ENCODE results near the gene C19orf81. TPM values are rescaled to one million over a fixed set of nuclear protein-coding genes. Genes with fewer than 3 reads are reported as not detected.
A peak's percentile ranks its signal among the peaks of the same experiment; 100 is the strongest.

The C19orf81 gene
- polyA plus RNA-seq, 3 donors, result 1.4 to 5.1 (median 2.3) TPM

- no peak for DNase-seq (ENCODE audit: extremely low read depth in 1 of 11, low read depth in 9 of 11, low spot score in 4 of 11)
Measured at GRCh38 chr19:50647879-50648615, 1.2 kb upstream of the C19orf81 start.

- no peak for DNase-seq (ENCODE audit: extremely low read depth in 1 of 11, low read depth in 9 of 11, low spot score in 4 of 11)
Measured at GRCh38 chr19:50648659-50649058, 586 bp upstream of the C19orf81 start.

DNA sequence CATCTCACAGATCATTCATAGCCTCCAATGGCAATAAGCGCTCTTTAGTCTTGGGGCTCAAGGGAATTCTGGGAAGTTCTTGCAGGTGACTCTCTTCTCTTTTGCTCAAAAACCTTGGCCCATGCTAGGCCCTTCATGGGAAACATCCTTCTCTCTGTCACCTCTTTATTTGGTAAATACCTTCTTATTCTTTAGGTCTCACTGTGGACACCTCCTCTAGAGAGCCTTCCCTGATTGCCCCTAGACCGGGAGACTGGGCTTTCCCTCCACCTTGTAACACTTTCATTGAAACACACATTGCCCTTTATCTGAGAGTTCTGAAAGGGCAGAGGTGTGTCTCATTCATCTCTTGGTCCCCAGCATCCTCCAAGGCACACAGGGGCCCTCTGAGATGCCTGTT is 1.9 kb downstream of the C19orf81 start:
- DNase-seq (ENCODE audit: extremely low read depth in 1 of 11, low read depth in 9 of 11, low spot score in 4 of 11), result no peak

DNA sequence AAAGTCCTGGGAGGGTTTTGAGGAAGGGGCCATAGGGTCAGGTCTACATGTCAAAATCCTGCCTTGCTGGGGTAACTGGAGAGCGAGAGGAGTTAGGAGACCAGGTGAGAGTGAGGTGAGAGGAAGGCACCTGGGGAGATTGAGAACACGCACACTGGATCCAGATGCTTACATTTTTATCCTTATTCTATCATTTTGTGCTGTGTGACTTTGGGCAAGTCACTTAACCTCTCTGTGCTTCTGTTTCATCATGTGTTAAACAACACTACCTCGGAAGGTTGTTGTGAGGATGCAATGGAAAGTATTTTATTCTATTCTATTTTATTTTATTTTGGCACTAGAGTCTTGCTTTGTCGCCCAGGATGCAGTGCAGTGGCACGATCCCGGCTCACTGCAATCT is 3.5 kb downstream of the C19orf81 start:
- no peak for DNase-seq (ENCODE audit: extremely low read depth in 1 of 11, low read depth in 9 of 11, low spot score in 4 of 11)

- no peak for DNase-seq (ENCODE audit: extremely low read depth in 1 of 11, low read depth in 9 of 11, low spot score in 4 of 11)
Measured at GRCh38 chr19:50654882-50655281, 5.6 kb downstream of the C19orf81 start.

DNA sequence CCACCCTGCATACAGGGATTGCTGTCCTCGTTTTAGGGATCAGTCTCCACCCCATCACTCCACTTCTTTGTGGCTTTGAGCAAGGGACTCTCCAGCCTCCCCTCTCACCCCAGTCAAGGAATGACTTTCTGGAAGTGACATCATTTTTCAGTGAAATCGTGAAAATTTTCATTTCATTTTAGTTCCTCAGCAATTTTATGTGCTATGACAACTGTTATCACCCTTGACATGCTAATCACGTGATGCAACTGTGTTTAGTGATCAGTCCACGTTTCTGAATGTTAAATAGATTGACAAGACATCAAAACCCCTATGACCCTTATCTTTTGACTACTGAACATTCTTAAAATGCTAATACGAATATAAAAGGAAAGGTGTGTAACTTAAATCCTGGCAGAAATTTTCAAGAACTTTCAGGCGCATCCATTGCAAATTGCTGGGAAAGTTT is 8.0 kb downstream of the C19orf81 start:
- no peak for DNase-seq (ENCODE audit: extremely low read depth in 1 of 11, low read depth in 9 of 11, low spot score in 4 of 11)

- DNase-seq (ENCODE audit: extremely low read depth in 1 of 11, low read depth in 9 of 11, low spot score in 4 of 11), result peak; percentile 88 to 100 (median 97)
Measured at GRCh38 chr19:50657712-50658440, 8.6 kb downstream of the C19orf81 start.

DNA sequence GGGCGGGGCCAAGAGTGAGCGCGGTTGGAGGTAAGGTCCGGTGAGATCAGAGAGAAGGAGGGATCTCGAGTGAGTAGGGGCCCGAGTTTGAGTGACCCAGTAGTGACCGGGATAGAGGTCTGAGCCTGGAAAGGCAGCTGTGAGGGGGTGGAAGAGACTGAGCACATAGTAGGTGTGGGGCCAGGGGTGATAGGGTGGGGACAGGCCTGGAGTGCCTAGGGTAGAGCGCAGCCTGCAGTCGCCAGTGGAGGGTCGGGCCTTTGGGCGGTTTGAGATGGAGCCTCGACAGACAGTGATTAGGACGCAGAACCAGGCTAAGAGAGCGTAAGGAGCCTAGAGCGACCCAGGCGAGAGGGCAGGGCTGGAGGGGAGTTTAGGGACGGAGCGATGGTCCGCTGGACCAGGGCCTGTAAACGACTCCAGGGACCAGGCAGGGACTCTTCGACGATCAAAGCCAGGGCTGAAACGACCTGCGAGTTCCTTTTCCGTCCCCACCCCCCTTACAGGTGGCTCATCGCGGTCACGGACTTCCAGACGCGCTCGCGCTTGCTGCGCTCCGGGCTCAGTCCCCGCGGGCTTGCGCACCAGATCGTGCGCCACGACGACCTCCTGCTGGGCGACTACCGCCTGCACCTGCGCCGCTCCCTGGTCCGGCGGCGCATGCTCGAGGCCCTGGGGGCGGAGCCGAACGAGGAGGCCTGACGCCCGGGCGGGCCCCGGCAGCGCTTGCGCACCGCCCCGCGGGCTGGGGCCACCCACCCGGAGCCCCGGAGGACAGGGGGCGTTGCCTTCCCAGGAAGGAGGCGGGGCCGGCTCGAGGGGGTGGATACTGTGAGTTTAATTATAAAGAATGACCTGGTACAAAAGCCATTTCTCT is 9.4 kb downstream of the C19orf81 start:
- peak in 10 of 11 donors; percentile 67 to 89 (median 81) for DNase-seq (ENCODE audit: extremely low read depth in 1 of 11, low read depth in 9 of 11, low spot score in 4 of 11)

- no peak for DNase-seq (ENCODE audit: extremely low read depth in 1 of 11, low read depth in 9 of 11, low spot score in 4 of 11)
Measured at GRCh38 chr19:50659318-50660087, 10.3 kb downstream of the C19orf81 start.

DNA sequence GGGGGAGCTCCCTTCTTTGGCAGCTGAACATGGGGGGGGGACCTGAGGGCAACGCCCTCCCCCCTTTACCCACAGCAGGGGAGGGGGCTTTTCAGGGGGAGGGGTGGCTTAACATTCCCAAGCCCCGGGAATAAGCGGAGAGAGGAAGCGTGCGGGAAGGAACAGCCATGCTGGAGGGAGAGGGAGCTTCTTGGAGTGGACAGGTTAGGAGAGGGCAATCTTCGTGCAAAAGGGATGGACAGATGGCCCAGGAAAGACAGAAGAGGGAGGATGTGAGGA is 10.8 kb downstream of the C19orf81 start:
- no peak for DNase-seq (ENCODE audit: extremely low read depth in 1 of 11, low read depth in 9 of 11, low spot score in 4 of 11)

DNA sequence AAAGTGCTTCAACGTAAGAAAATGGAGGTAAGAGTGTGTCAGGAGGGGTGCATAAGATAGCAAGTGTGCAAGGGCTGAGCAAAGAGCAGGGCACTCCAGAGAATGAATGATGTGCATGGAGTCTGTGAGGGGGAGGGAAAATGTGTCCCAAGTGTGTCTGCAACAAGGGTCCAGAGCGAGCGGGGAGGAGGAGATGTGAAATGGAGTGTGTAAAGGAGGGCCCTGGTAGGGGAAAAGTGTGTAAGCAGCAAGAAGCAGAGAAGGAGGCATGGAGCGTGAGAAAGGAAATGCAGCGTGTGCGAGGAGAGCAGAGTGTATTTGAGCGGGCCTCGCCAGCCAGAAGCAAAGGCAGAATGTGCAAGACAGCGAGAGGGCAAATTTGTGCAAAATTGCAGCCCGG is 11.8 kb downstream of the C19orf81 start:
- no peak for DNase-seq (ENCODE audit: extremely low read depth in 1 of 11, low read depth in 9 of 11, low spot score in 4 of 11)

DNA sequence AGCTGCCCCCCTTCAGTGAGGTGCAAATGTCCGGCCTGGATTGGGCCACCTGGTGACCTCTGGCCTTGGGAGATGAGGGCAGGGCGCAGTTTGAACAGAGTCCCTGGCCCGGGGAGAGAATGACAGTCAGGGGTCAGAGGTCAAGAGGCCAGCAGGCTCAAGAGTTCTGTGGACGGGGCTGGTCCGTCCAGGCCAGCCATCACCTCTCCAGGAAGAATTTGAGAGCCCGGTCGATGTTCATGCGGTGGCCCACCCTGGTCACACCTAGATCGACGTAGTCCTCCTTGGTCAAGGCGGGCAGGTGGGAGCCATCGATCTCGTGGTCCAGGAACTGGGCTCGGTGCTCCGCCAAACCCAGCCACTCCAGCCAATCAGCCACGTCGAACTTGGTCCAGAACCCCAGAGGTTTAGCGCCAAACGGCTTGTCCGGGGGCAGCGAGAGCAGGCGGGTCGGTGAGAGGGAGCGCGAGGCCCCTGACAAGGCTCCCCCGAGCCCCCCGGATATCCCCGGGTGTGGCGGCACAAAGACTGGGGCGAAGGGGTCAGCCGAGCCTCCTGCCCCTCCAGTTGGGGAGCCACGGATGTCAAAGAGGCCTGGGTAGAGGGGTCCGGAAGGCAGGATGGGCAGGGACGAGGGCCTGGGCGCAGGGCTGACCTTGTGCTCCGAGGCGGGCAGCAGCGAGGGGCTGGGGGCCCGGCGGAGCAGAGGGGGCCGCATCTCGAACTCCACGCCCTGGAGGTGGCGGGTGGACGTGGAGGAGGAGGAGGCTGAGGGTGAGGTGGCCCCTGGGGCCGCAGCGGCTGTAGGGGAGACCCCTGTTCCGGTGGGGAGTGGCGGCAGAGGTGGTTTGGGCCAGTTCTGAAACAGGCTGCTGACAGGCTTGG is 12.8 kb downstream of the C19orf81 start:
- DNase-seq (ENCODE audit: extremely low read depth in 1 of 11, low read depth in 9 of 11, low spot score in 4 of 11), result no peak

GRCh38 chr19:50662651-50663481 is 13.6 kb downstream of the C19orf81 start:
- DNase-seq (ENCODE audit: extremely low read depth in 1 of 11, low read depth in 9 of 11, low spot score in 4 of 11), result no peak

- no peak for DNase-seq (ENCODE audit: extremely low read depth in 1 of 11, low read depth in 9 of 11, low spot score in 4 of 11)
Measured at GRCh38 chr19:50663482-50663790, 14.2 kb downstream of the C19orf81 start.

DNA sequence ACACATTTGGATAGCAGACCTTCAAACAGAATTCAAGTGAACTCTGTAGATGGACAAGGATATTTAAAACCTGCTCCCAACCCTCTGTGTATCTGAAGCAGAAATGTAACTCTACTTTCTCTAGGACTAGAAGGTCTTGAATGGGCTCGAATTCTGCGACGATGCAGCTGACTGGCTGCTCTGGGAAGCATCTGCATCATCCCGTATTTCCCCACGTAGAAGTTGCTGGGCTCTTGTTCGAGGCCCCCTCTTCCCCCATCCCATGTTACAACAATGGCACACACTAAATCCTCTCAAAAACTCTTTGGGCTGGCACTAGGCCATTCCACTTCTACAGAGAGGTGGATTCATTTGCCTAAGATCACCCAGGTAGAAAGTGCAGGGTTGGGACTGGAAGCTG is 15.0 kb downstream of the C19orf81 start:
- DNase-seq (ENCODE audit: extremely low read depth in 1 of 11, low read depth in 9 of 11, low spot score in 4 of 11), result no peak

DNA sequence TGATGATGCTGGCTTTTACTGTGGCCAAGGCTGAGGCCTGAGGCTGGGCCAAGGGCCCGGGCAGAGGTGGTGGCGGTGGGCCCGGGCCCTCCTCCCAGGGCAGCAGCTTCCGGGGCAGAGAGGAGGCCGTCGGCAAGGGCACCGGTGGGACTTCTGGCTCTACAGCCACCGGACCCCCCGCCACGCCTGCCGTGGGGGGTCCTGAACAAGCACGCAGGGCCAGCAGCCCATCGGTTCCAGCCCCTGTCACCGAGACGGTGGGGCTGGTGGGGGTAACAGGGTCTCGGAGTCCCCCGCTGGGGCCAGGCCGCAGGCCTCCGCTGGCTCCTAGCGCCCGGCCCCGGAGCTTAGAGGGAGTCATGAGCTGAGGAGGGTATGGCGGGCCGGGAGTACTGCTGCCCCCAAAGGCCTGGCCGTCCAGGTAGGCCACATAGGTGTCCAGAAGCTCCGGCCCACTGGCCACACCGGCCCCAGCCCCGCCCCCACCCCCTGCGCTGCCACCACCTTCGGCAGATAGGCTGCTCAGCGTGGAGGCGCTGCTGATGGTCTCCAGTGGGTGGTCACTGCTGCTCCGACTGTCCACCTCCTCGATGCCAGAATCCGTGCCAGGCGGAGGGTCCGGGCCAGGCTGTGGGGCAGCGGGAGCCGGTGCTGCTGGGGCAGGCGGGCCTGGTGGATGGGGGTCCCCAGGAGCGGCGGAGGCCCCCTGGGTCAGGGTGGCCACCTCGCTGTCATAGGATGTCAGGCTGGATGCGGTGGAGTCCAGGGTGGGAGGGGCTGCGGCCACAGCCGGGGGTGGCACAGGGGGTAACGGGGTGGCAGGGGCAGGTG is 17.3 kb downstream of the C19orf81 start:
- DNase-seq (ENCODE audit: extremely low read depth in 1 of 11, low read depth in 9 of 11, low spot score in 4 of 11), result no peak
